GM18526 (cell line): ENCODE measurements around the gene TMEM51.

Source experiments
- POLR2A ChIP-seq: IDR thresholded peaks from 3 replicates; pipeline ENCODE4 v1.6.1; 2011; ENCODE audit not compliant: insufficient read length; ENCODE audit errors: extremely low read depth

Gene TMEM51

DNA sequence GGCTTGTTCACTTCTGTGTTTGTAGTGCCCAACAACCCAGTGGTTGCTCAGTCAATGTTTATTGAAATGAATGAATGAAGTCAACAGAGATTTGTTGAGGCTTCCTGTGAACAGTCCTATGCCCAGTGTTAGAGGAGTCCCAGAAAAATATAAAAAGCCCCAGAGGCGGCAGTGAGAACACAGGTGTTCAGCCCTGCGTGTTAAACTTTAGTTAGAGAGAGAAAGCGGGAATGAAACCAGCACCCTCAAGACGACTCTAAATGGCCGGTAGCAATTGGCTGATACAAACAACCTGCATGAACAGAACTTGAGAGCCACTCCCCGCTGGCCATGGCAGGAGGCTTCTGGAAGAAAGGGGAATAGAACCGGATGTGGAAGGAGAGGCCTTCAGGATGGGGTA lies 22.6 kb downstream of the TMEM51 start:
- no peak for TF ChIP-seq POLR2A

DNA sequence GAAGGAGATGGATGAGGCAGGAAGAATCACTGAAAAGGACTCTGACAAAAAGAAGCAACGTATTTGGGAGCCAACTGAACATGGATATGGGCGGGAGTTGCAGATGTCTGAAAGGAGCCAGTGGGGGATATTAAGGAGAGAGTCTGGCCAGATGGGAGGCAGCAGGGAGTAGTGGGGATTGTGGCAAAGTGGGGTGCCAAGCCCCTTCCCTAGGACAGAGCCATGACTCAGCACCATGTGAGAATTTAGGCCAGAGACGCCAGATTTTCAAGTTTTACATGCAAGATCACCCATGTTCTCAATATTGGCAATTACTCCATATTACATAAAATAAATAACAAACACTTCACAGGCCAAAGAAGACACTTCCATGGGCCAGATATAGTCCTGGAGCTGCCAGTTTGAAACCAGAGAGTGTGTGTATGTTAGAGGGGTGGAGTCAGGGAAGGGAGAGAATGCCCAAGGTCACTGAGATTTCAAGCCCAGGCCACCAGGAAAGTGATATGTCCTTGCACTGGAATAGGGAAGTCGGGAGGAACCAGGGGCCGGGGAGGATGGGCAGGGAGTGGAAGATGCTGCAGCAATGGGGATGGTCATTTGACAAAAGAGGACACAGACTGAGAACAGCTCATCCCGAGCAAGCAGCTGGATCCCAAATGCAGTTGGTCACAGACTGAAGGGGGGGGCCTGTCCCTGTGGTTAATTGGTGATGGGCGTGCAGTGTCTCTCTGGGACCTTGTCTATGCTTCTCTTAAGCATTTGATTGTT lies 23.5 kb downstream of the TMEM51 start:
- no peak for TF ChIP-seq POLR2A

DNA sequence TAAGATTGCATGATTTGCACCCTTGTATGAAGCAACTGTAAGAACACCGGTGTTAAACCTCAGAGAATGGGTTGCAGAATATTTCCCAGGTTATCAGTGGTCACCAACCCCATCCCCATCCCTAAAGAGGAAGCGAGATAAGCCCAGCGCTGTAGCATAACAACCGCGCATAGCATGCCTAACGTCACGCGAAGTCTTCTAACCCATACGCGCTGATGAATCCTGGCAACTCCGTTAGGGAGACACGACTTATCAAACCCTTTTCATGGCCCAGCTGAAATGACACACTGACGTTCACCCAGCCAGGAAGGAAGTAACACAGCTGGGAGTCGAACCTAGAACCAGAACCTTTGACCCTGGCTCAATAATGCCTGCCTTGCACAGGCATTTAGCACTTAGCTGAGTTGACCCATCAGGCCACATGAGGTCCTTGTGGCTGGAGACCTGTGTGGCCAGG lies 24.2 kb downstream of the TMEM51 start:
- no peak for TF ChIP-seq POLR2A

DNA sequence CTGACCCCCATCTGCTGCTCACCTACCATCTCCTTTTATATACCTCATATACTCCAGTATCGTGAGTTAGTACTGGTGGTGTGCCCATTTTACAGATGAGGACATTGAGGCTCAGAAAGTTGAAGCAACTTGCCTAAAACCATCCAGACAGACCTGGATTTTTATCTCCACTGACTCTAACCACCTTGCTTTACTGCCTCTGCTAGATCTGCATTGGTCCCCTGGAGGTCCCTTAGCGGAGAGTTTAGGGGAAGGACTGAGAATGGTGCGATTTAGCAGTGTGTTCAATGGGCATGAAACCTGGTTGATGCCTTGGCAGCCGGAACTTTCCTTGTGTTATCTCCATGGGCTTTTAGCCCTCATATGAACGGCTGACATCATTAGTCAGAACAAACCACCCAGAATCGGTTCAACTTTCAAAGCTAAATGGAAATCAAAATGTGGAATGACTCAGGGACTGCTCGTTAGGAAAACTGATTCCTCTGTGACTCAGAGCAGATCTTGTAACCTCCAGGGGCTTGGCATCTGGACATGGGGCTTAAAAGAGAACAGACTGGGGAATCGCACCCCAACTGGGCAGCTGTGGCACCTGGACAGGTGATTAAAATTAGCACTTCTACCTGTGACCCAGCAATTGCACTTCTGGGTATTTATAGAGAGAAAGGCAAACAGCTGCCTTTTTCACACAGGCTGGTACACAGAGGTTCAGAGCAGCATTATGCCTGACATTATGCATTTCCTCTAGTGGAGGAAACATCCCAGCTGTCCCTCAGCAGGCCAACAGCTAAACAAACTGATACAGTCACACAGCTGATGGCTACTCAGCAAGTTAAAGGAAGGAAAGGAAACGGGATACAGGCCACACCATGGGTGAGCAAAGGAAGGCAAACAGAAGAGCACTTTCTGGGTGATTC lies 25.3 kb downstream of the TMEM51 start:
- no peak for TF ChIP-seq POLR2A

DNA sequence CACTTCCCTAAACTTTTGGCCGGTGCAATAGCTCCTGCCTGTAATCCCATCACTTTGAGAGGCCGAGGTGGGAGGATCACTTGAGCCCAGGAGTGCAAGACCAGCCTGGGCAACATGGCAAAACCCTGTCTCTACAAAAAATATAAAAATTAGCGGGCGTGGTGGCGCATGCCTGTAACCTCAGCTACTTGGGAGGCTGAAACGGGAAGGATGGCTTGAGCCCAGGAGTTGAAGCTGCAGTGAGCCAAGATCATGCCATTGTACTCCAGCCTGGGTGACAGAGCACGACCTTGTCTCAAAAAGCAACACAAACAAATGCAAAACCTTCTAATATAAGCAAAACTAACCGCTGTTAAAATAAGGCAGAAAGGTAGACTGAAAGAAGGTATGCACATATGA lies 25.9 kb downstream of the TMEM51 start:
- no peak for TF ChIP-seq POLR2A

DNA sequence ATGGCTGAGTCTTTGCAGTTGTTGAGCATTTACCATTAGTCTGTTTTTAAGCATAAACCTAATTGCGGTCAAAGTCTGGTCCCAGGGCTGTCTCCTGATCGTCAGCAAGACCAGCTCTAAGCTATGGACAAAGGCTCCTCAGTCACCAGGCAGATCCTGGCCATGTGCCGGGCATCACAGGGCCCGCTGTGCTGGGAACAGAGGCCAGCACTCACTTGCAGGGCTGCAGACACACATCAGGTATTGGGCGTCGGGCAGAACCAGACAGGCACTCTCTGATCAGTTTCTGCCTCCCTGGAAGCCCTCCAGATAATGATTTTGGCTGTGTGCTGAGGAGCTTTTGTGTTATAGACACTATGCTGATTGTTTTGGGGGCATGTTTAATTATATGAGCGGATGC lies 26.6 kb downstream of the TMEM51 start:
- TF ChIP-seq POLR2A: no peak

DNA sequence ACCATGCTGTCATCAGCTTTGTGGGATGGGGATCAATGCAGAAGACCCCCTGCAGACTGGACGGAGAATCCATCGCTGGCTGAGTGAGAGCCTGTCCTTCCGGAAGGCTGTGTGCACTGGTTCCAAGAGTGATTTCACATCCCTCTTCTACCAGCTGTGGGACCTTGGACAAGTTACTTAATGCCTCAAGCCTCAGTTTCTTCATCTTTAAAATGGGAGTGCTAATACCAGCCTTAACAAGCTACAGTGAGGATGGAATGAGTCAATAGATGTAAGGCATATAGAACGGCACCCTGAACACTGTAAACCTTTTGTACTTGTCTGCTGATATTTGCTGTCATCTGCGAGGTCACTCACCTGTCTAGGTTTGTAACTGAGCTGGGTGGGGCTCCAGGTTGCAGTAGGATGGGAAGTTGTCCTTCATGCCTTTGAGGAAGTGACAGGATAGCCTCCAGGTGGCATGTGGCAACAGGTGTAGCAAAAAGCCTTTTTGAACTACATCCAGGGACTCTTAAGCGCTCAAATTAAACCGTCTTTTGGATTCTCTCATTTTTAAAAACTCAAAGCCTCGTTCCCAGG lies 27.5 kb downstream of the TMEM51 start:
- TF ChIP-seq POLR2A: no peak

DNA sequence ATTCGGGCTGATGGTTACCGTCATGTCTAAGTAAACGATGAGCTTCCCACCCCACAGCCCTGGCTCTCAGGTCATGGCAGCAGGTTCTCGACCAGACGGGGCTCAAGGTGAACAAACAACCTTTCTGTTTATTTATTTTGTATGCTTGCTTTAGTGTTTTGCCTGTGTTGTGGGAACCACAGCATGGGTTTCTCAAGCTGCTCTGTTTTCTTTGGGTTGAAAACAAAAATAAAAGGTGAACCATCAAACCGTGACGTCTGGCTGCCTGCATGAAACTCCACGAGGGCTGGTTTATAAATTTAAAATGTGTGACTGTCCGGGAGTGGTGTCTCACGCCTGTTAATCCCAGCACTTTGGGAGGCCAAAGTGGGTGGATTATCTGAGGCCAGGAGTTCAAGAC lies 28.0 kb downstream of the TMEM51 start:
- TF ChIP-seq POLR2A: no peak

DNA sequence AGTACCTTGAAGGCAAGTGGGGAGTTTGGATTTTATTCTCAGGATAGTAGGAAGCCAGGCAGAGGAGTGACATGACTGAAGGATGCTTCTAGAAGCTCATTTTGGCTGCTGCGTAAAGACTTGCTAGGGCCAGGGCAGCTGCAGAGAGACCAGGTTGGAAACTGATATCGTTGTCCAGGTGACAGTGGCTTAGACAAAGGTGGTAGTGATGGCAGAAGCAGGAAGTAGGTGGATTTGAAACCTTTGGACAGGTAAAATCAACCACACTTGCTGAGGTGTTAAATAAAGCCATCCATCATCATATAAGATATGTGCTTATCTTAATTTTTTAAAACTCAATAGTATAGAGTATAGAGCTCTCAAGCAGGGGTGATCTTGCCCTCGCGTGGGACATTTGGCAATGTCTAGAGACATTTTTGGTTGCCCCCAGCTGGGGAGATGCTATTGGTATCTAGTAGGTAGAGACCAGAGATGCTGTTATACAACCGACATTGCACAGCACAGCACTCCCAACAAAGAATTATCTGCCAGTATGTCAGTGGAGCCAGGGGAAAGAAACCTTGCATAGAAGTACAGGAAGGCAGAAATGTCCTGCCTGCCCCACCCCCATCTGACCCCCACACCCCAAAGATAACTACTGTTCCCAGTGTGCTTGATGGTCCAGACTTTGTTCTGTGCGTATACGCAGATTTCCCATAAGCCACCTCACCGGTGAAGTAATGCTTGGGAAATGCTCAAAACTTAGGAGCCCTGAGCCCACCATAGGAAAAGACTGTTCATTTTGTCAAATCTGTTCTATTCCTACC lies 31.1 kb downstream of the TMEM51 start:
- no peak for TF ChIP-seq POLR2A

DNA sequence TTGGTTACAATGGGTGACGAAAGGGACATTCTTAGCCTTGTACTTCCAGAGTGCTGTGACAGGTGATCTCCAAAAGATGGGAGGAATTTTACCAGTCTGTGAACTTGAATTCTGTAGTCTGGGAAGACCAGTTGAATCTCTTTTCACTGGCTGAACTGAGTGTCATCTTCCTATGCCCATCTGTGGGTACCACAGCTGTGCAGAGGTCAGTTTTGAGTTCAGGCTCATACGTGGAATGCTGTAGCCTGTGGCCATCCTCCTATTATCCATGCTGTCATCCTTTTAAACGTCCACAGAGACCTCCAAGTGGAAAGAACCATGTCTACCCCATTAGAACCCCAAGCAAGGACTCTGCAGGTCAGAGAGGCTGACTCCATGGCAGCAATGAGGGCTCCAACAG lies 32.1 kb downstream of the TMEM51 start:
- TF ChIP-seq POLR2A: no peak

DNA sequence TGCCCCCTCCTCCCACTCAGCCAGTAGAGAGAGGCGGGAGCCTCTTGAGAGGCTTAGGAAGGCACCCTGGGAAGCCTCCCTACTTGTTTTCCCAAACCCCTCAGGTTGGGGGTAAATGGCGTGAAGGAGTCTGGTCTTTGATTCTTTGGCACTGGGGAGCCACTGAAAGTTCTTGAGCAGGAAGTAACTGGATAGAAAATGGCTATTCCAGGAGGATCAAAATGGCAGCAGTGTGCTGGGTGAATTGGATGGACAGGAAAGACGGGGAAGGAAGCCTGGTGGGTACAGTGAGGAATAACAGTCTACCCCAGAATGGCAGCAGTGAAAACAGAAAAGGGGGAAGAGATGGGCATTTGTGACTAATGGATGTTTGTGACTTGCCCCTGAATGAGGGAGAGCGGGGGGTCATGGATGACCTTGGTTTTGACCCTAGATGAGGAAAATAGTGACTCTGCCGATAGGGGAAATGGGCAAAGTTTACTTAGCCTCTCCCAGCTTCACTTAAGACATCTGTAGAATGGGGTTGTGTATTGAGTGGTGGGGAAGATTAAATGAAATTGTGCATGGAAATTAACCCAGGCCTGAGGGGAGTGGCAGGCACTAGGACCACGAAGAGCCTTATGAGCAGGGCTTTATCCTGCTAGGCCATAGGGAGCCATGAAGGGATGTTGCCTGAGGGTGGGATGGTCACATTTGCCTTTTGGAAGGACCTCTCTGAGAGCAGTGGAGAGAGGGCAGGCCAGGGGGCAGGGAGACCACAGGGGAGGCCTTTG lies 32.7 kb downstream of the TMEM51 start:
- TF ChIP-seq POLR2A: no peak

DNA sequence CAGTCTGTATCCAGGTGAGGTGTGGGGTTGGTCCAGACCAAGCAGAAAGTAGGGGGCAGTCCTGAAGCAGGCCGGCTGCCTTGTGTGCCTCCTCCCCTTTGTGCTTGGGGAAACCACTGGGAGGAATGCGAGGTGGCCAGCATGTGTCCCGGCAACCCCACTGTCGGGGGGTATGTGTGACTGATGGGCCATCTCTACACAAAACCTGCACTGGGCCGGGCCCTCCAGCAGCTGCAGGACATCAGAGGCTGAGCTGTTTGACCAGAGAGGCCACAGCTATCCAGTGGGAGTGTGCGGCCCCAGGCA lies 33.3 kb downstream of the TMEM51 start:
- no peak for TF ChIP-seq POLR2A

DNA sequence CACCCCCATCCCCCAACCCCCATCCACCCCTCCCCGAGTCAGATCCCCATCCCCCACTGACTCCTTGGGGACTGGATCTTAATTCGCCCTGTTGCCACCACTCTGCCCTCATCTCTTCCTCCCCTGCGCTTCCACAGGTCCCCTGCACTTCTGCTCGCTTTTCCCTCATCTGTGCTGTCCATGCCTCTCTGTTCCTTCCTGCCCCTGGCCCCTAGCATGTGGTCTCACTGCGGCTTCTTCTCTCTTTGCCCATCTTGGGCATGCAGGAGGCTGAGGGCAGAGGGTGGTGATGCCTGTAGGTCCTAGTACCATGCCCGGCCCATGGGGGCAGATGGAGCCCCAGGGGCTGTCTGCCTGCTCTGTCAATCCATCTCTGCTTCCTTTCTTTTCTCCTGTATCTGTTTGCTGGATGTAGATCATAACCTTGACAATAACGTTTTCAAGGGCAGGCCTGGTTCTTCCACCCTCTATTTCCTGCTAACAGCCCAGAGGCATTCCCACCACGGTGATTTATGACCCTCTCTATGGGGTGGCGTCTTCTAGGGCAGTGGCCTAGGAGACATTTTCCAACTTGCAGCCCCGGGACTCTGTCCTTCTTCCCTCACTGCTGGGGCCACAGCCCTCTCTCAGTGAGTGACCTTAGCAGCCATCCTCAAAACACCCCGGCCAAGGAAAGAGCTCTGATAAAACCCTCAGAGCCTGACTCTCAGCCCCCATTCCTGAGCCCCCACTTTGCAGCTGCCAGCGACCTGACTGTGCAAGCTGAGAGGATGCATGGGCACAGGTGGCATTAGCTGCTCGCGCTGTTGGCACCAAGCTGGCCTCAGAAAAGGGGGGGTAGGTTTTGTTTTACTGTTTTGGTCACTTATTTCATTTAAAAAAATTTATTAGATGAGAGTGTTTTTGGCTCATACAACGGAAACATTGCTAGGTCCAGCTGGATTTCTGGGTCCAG lies 33.9 kb downstream of the TMEM51 start:
- TF ChIP-seq POLR2A: no peak
